Stomach (tissue), 4 donors: ENCODE results near the gene FOXP3.
A peak's percentile ranks its signal among the peaks of the same experiment; 100 is the strongest.

Experiments
- CTCF ChIP-seq, 7 experiments: fragments of 450-650 bp in 4 of 7; fragments of 200-600 bp in 3 of 7; sonication (generic) in 3 of 7; IDR thresholded peaks; one replicate each; pipeline ENCODE4 v1.5.1; 2016 to 2019; ENCODE audit warnings: antibody characterized with exemption in 7 of 7, control low read depth in 2 of 7, mild to moderate bottlenecking in 1 of 7
- POLR2AphosphoS5 ChIP-seq, 3 donors: sonication (generic); formaldehyde crosslinking; IDR thresholded peaks; one replicate each; pipeline ENCODE4 v1.6.1; 2016; ENCODE audit warnings: antibody characterized with exemption in 3 of 3

- TF ChIP-seq CTCF (IDR thresholded peaks at IDR 0.05): peak in 3 of 7 experiments; percentile 16 to 38 (median 36)
- TF ChIP-seq POLR2AphosphoS5 (IDR thresholded peaks at IDR 0.05): no peak
These were observed 18.1 kb upstream of the FOXP3 start for GRCh38 chrX:49282647-49283011.
